SK-N-SH (cell line): ENCODE measurements around the gene RSAD2. TPM values are rescaled to one million over a fixed set of nuclear protein-coding genes. Genes with fewer than 3 reads are reported as not detected.

ENCODE experiments used
- CTCF ChIA-PET: fragments of 300-600, 350-600 bp; formaldehyde crosslinking; extraction: SDS; loops from one replicate; lab custom pipeline; 2021; lab: Yijun Ruan, JAX
- POLR2A ChIA-PET: fragments of 350-600 bp; sonication (Branson Sonifier 250); formaldehyde crosslinking; extraction: SDS; loops from one replicate; lab custom pipeline; 2020; ENCODE audit warnings: antibody characterized with exemption, inconsistent platforms; lab: Yijun Ruan, JAX
- DNase-seq: peaks from one replicate; pipeline ENCODE4 v3.0.0; 2012
- H2AFZ ChIP-seq: fragments of 200-600 bp; sonication (generic); 2 replicates; pipeline ENCODE4 v1.8.1; 2016; ENCODE audit warnings: antibody characterized with exemption, mild to moderate bottlenecking, low read depth
- H3F3A ChIP-seq: fragments of 200-600 bp; sonication (generic); replicated peaks from 2 replicates; pipeline ENCODE3; 2016; ENCODE audit warnings: antibody characterized with exemption, mild to moderate bottlenecking; ENCODE audit not compliant: insufficient read depth
- H3K27ac ChIP-seq, 2 experiments: fragments of 200-500 bp in 1 of 2; fragments of 200-600 bp in 1 of 2; sonication (Bioruptor generic) in 1 of 2; sonication (generic), shearing (Covaris generic) in 1 of 2; 2 replicates each; pipeline versions ENCODE4 v1.5.1 to v1.6.1; 2014 to 2016; ENCODE audit warnings: low read depth in 2 of 2, inconsistent platforms in 1 of 2, low read length in 1 of 2, mild to moderate bottlenecking in 1 of 2, mixed read lengths in 1 of 2
- H3K27me3 ChIP-seq: fragments of 200-600 bp; sonication (generic), shearing (Covaris generic); 2 replicates; pipeline ENCODE4 v1.6.1; 2016; ENCODE audit warnings: mixed run types; ENCODE audit not compliant: insufficient read depth
- H3K36me3 ChIP-seq, 2 experiments: fragments of 200-500 bp in 1 of 2; fragments of 200-600 bp in 1 of 2; sonication (Bioruptor generic) in 1 of 2; sonication (generic) in 1 of 2; replicated peaks in 1 of 2; 2 replicates each; pipeline versions ENCODE3 to v1.5.1; 2014 to 2016; ENCODE audit warnings: low read length in 1 of 2, mild to moderate bottlenecking in 1 of 2; ENCODE audit not compliant: insufficient read depth in 2 of 2, control insufficient read depth in 1 of 2
- H3K4me1 ChIP-seq, 2 experiments: fragments of 200-500 bp in 1 of 2; fragments of 200-600 bp in 1 of 2; sonication (Bioruptor generic) in 1 of 2; sonication (generic), shearing (Covaris generic) in 1 of 2; 2 replicates each; pipeline versions ENCODE4 v1.5.1 to v1.6.1; 2014 to 2016; ENCODE audit warnings: low read depth in 1 of 2, low read length in 1 of 2, mixed run types in 1 of 2; ENCODE audit not compliant: insufficient read depth in 2 of 2, control insufficient read depth in 1 of 2
- H3K4me2 ChIP-seq: fragments of 200-600 bp; sonication (generic), shearing (Covaris generic); 2 replicates; pipeline ENCODE4 v1.6.1; 2017; ENCODE audit warnings: mixed run types
- H3K4me3 ChIP-seq, 2 experiments: fragments of 200-500 bp in 1 of 2; fragments of 200-600 bp in 1 of 2; sonication (Bioruptor generic) in 1 of 2; sonication (generic), shearing (Covaris generic) in 1 of 2; 2 replicates each; pipeline versions ENCODE4 v1.5.1 to v1.8.1; 2014 to 2016; ENCODE audit warnings: low read depth in 2 of 2, inconsistent platforms in 1 of 2, low read length in 1 of 2, mild to moderate bottlenecking in 1 of 2, mixed read lengths in 1 of 2, moderate library complexity in 1 of 2
- H3K79me2 ChIP-seq: fragments of 200-600 bp; sonication (generic); 2 replicates; pipeline ENCODE4 v1.8.1; 2017; ENCODE audit warnings: mild to moderate bottlenecking; ENCODE audit not compliant: insufficient read depth
- H3K9ac ChIP-seq: fragments of 200-600 bp; sonication (generic); 2 replicates; pipeline ENCODE4 v1.6.1; 2017; ENCODE audit warnings: mixed run types
- H3K9me2 ChIP-seq: fragments of 200-600 bp; sonication (generic); 2 replicates; pipeline ENCODE4 v1.6.1; 2017; ENCODE audit warnings: mixed run types
- H3K9me3 ChIP-seq: fragments of 200-600 bp; sonication (generic); 2 replicates; pipeline ENCODE4 v1.6.1; 2017; ENCODE audit warnings: mixed run types, mild to moderate bottlenecking, moderate library complexity
- H4K20me1 ChIP-seq: fragments of 200-600 bp; sonication (generic); 2 replicates; pipeline ENCODE4 v1.6.1; 2017; ENCODE audit warnings: mild to moderate bottlenecking, mixed run types; ENCODE audit not compliant: insufficient read depth
- CHD2 ChIP-seq: fragments of 150-350 bp; IDR thresholded peaks from 2 replicates; pipeline ENCODE4 v1.6.1; 2018; ENCODE audit warnings: low read length; ENCODE audit not compliant: partially characterized antibody
- EP300 ChIP-seq, 2 experiments: IDR thresholded peaks; 2 replicates each; pipeline versions ENCODE4 v1.4.0 to v1.6.1; 2012; ENCODE audit warnings: borderline replicate concordance in 1 of 2, low read depth in 1 of 2, low read length in 1 of 2
- EZH2phosphoT487 ChIP-seq: fragments of 200-600 bp; sonication (generic); IDR thresholded peaks from 2 replicates; pipeline ENCODE4 v1.6.1; 2017; ENCODE audit warnings: low read depth, mixed run types, mild to moderate bottlenecking, antibody characterized with exemption, moderate library complexity, borderline replicate concordance
- FOXJ3 ChIP-seq: sonication (generic); formaldehyde crosslinking; IDR thresholded peaks from 2 replicates; pipeline ENCODE4 v1.5.1; 2020; ENCODE audit warnings: mild to moderate bottlenecking, missing genetic modification reagents
- GABPA ChIP-seq: IDR thresholded peaks from 2 replicates; pipeline ENCODE4 v1.4.0; 2012; ENCODE audit warnings: low read depth, mild to moderate bottlenecking
- GATA2 ChIP-seq: sonication (generic); formaldehyde crosslinking; IDR thresholded peaks from 2 replicates; pipeline ENCODE4 v1.5.0; 2020; ENCODE audit warnings: mild to moderate bottlenecking, missing genetic modification reagents
- IRF3 ChIP-seq: fragments of 150-350 bp; IDR thresholded peaks from 2 replicates; pipeline ENCODE4 v1.6.1; 2016; ENCODE audit warnings: mild to moderate bottlenecking, low read depth, low read length
- NRF1 ChIP-seq: IDR thresholded peaks from 2 replicates; pipeline ENCODE4 v1.6.1; 2012; ENCODE audit warnings: low read depth, mild to moderate bottlenecking, low read length
- RAD21 ChIP-seq: IDR thresholded peaks from 2 replicates; pipeline ENCODE4 v1.6.1; 2012; ENCODE audit warnings: mild to moderate bottlenecking, low read length
- RCOR1 ChIP-seq: fragments of 150-350 bp; IDR thresholded peaks from 2 replicates; pipeline ENCODE4 v1.6.1; 2017; ENCODE audit warnings: antibody characterized with exemption, low read length
- RFX5 ChIP-seq: IDR thresholded peaks from 2 replicates; pipeline ENCODE4 v1.6.1; 2012; ENCODE audit warnings: mild to moderate bottlenecking, improper control_type of control experiment, low read length
- RXRA ChIP-seq: IDR thresholded peaks from 2 replicates; pipeline ENCODE4 v1.4.0; 2012; ENCODE audit warnings: low read depth, mild to moderate bottlenecking, borderline replicate concordance
- TAF1 ChIP-seq: IDR thresholded peaks from 2 replicates; pipeline ENCODE4 v1.6.1; 2012; ENCODE audit warnings: low read depth, mild to moderate bottlenecking, low read length, moderate library complexity, borderline replicate concordance
- YY1 ChIP-seq: IDR thresholded peaks from 2 replicates; pipeline ENCODE4 v1.4.0; 2012; ENCODE audit warnings: low read depth, mild to moderate bottlenecking
- whole genome bisulfite sequencing: methylation state at CpG from one replicate; pipeline ENCODE4 v1.1.6; 2017; ENCODE audit warnings: low lambda C conversion rate; 5-methylcytosine and 5-hydroxymethylcytosine counted together
- polyA plus RNA-seq, 3 experiments: library from polyadenylated mRNA; depleted of rRNA; stranded (reverse); fragments of >200 nt; gene quantifications; 2 replicates each; pipeline ENCODE4 v1.2.3, GENCODE V29; 2012
- TF ChIP-seq, protein P1 (sequence below): IDR thresholded peaks from 2 replicates; pipeline ENCODE4 v1.4.0; 2012; ENCODE audit warnings: low read depth
- TF ChIP-seq, protein P2 (sequence below): fragments of 150-350 bp; IDR thresholded peaks from 2 replicates; pipeline ENCODE4 v1.6.1; 2017; ENCODE audit warnings: antibody characterized with exemption, low read length, low read depth, borderline replicate concordance
- TF ChIP-seq, protein P3 (sequence below): fragments of 200-600 bp; sonication (generic); IDR thresholded peaks from 2 replicates; pipeline ENCODE4 v1.6.1; 2017; ENCODE audit warnings: antibody characterized with exemption, mild to moderate bottlenecking, moderate library complexity

The RSAD2 gene
- polyA plus RNA-seq, 1 of the 3 experiments (the other 2 are of a cell fraction), result 0.35 TPM

GRCh38 chr2:6915399-6915798 is 37.8 kb downstream of the RSAD2 start:
- Histone ChIP-seq H3F3A (peaks cover 27% of the 10 kb centered on the region), H3K4me1 (peaks cover 1 to 22% of the 10 kb centered on the region in 2 experiments; a peak in 2 of 4 replicates), H3K27me3 (no peaks in the 10 kb centered on the region), H3K9me3 (no peaks in the 10 kb centered on the region), H3K36me3 (no peaks in the 10 kb centered on the region), H3K9ac (no peak overlapping the region), H3K27ac (peak overlapping the region in 1 of 2 experiments; percentile 59; a peak in 2 of 4 replicates), H3K79me2 (peaks cover 24% of the 10 kb centered on the region), H3K4me3 (no peak overlapping the region), H2AFZ (no peak overlapping the region), H3K9me2 (no peaks in the 10 kb centered on the region), H4K20me1 (peaks cover 14% of the 10 kb centered on the region), H3K4me2 (no peak overlapping the region)
- DNase-seq, result no peak
- ChIA-PET CTCF (interaction anchor here (0.7 to 25.9 kb wide), 17 partner anchors 9 to 182 kb away, joined by 3 to 437 read pairs (median 12); no protein-coding TSS in a partner anchor), POLR2A (interaction anchor here (1.2 kb wide), 1 partner anchor 93 kb away, joined by 3 read pairs; no protein-coding TSS in a partner anchor)
- TF ChIP-seq RFX5 (no peak), GABPA (no peak), RCOR1 (no peak), EZH2phosphoT487 (no peak), YY1 (no peak), NRF1 (no peak), RAD21 (no peak), GATA2 (no peak), IRF3 (no peak), EP300 (IDR thresholded peaks at IDR 0.05; ENCODE audit: borderline replicate concordance in 1 of 2, low read depth in 1 of 2, low read length in 1 of 2) (no peak), TAF1 (no peak), FOXJ3 (CRISPR knock-in tag) (no peak), RXRA (no peak)
- TF ChIP-seq, protein P1, sequence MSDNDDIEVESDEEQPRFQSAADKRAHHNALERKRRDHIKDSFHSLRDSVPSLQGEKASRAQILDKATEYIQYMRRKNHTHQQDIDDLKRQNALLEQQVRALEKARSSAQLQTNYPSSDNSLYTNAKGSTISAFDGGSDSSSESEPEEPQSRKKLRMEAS, result no peak
- TF ChIP-seq, protein P2, sequence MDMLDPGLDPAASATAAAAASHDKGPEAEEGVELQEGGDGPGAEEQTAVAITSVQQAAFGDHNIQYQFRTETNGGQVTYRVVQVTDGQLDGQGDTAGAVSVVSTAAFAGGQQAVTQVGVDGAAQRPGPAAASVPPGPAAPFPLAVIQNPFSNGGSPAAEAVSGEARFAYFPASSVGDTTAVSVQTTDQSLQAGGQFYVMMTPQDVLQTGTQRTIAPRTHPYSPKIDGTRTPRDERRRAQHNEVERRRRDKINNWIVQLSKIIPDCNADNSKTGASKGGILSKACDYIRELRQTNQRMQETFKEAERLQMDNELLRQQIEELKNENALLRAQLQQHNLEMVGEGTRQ, result no peak
- WGBS, result 79% methylated on average over 2 of the region's 2 CpGs

GRCh38 chr2:6916224-6916623 is 38.6 kb downstream of the RSAD2 start:
- peaks cover 27% of the 10 kb centered on the region for H3F3A ChIP-seq
- no peaks in the 10 kb centered on the region for H3K9me3 ChIP-seq
- H3K36me3 ChIP-seq, result no peaks in the 10 kb centered on the region
- no peaks in the 10 kb centered on the region for H3K9me2 ChIP-seq
- CTCF ChIA-PET, result interaction anchor here (0.6 to 25.9 kb wide), 41 partner anchors 10 to 181 kb away, joined by 3 to 437 read pairs (median 5); partner anchors contain the start of gene CMPK2
- peaks cover 22% of the 10 kb centered on the region for H4K20me1 ChIP-seq
- H3K4me3 ChIP-seq, result no peak overlapping the region
- H3K27me3 ChIP-seq, result no peaks in the 10 kb centered on the region
- peaks cover 32% of the 10 kb centered on the region for H3K79me2 ChIP-seq
- 95% methylated on average over 3 of the region's 3 CpGs for WGBS
- no peak overlapping the region for H2AFZ ChIP-seq
- no peak overlapping the region for H3K27ac ChIP-seq
- H3K4me1 ChIP-seq, result peaks cover 6 to 29% of the 10 kb centered on the region in 2 experiments; a peak in 2 of 4 replicates
- TF ChIP-seq GATA2 (no peak), RFX5 (no peak), CHD2 (no peak)
- TF ChIP-seq, protein P3, sequence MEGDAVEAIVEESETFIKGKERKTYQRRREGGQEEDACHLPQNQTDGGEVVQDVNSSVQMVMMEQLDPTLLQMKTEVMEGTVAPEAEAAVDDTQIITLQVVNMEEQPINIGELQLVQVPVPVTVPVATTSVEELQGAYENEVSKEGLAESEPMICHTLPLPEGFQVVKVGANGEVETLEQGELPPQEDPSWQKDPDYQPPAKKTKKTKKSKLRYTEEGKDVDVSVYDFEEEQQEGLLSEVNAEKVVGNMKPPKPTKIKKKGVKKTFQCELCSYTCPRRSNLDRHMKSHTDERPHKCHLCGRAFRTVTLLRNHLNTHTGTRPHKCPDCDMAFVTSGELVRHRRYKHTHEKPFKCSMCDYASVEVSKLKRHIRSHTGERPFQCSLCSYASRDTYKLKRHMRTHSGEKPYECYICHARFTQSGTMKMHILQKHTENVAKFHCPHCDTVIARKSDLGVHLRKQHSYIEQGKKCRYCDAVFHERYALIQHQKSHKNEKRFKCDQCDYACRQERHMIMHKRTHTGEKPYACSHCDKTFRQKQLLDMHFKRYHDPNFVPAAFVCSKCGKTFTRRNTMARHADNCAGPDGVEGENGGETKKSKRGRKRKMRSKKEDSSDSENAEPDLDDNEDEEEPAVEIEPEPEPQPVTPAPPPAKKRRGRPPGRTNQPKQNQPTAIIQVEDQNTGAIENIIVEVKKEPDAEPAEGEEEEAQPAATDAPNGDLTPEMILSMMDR, result no peak
- no peak overlapping the region for H3K9ac ChIP-seq
- DNase-seq, result no peak
- no peak overlapping the region for H3K4me2 ChIP-seq
- POLR2A ChIA-PET, result interaction anchor here (1.2 kb wide), 1 partner anchor 92 kb away, joined by 3 read pairs; no protein-coding TSS in a partner anchor
